ENCODE data around the gene RFT1. TPM values are rescaled to one million over a fixed set of nuclear protein-coding genes. Genes with fewer than 3 reads are reported as not detected.

The RFT1 gene
- total and polyA plus RNA-seq, 2 of the 13 experiments (the other 11 are each of a cell fraction or from before 2014, with no cell fraction given): 23.2 to 37.0 TPM

GRCh38 chr3:53092942-53093341 is 37.3 kb downstream of the RFT1 start (continued):
- no peak for TF ChIP-seq SETDB1 (CRISPR knock-in tag; IDR thresholded peaks at IDR 0.05; ENCODE audit: borderline replicate concordance)
- peak; percentile 93 for TF ChIP-seq HNF4A (CRISPR knock-in tag; IDR thresholded peaks at IDR 0.05)
- peak; percentile 29; the same call in 1 of the 2 replicates for TF ChIP-seq FOXP4 (CRISPR knock-in tag; IDR thresholded peaks at IDR 0.05)
- no peak for TF ChIP-seq TFE3 (CRISPR knock-in tag; IDR thresholded peaks at IDR 0.05)
- TF ChIP-seq SOX6 (IDR thresholded peaks at IDR 0.05): no peak
- peak; percentile 58 for TF ChIP-seq SOX6 (CRISPR knock-in tag; IDR thresholded peaks at IDR 0.05)
- TF ChIP-seq ZNF33A (CRISPR knock-in tag; IDR thresholded peaks at IDR 0.05; ENCODE audit: borderline replicate concordance): no peak
- TF ChIP-seq ETV6 (CRISPR knock-in tag; conservative IDR thresholded peaks at IDR 0.05): no peak
- TF ChIP-seq HMGXB3 (CRISPR knock-in tag; IDR thresholded peaks at IDR 0.05; ENCODE audit: borderline replicate concordance): peak; percentile 44; the same call in 1 of the 2 replicates
- 0 out of 2 replicates have a peak, but pooled peaks have one; percentile 47 for TF ChIP-seq NR2C2 (CRISPR knock-in tag; IDR thresholded peaks at IDR 0.05; ENCODE audit: borderline replicate concordance)
- no peak for TF ChIP-seq POLR2A (IDR thresholded peaks at IDR 0.05; ENCODE audit: insufficient read depth in 1 of 2, low read depth in 2 of 2, low read length in 2 of 2)
- peak; percentile 46 for TF ChIP-seq ZNF629 (CRISPR knock-in tag; conservative IDR thresholded peaks at IDR 0.05)
- peak; percentile 82 for TF ChIP-seq PAXIP1 (CRISPR knock-in tag; conservative IDR thresholded peaks at IDR 0.05)
- no peak for TF ChIP-seq MBD4 (IDR thresholded peaks at IDR 0.05; ENCODE audit: borderline replicate concordance, low read length)
- peak; percentile 89 for TF ChIP-seq NCOR1 (IDR thresholded peaks at IDR 0.05; ENCODE audit: borderline replicate concordance, low read length)
- TF ChIP-seq KDM6A (CRISPR knock-in tag; IDR thresholded peaks at IDR 0.05; ENCODE audit: low read depth): 0 out of 2 replicates have a peak, but pooled peaks have one; percentile 30
- no peak for TF ChIP-seq DRAP1 (CRISPR knock-in tag; IDR thresholded peaks at IDR 0.05)
- TF ChIP-seq MED8 (CRISPR knock-in tag; IDR thresholded peaks at IDR 0.05; ENCODE audit: insufficient replicate concordance): no peak
